PFSK-1 (cell line): Measurements from ENCODE around the gene SYNDIG1.

Experiments
- FOXP2 ChIP-seq: optimal IDR thresholded peaks from 2 replicates; pipeline ENCODE3; 2011; ENCODE audit warnings: borderline replicate concordance, control low read depth, inconsistent platforms; ENCODE audit not compliant: insufficient read depth; ENCODE audit errors: extremely low read length, extremely low read depth
- POLR2AphosphoS5 ChIP-seq: IDR thresholded peaks from 2 replicates; pipeline ENCODE4 v1.6.1; 2012; ENCODE audit warnings: low read depth, mild to moderate bottlenecking, control low read depth, low read length, moderate library complexity
- REST ChIP-seq, 2 experiments: IDR thresholded peaks; 2 replicates each; pipeline versions ENCODE4 v1.6.1 to v1.8.0; 2011 to 2012; ENCODE audit warnings: low read depth in 2 of 2, low read length in 2 of 2, control low read depth in 1 of 2, inconsistent platforms in 1 of 2, mild to moderate bottlenecking in 1 of 2, moderate library complexity in 1 of 2; ENCODE audit not compliant: insufficient read depth in 1 of 2
- SIN3A ChIP-seq: IDR thresholded peaks from 2 replicates; pipeline ENCODE4 v1.6.1; 2012; ENCODE audit warnings: mild to moderate bottlenecking, low read length, moderate library complexity, borderline replicate concordance; ENCODE audit not compliant: insufficient read depth
- TAF1 ChIP-seq: IDR thresholded peaks from 2 replicates; pipeline ENCODE4 v1.6.1; 2012; ENCODE audit warnings: low read length, control low read depth, borderline replicate concordance; ENCODE audit not compliant: insufficient read depth

Gene SYNDIG1

GRCh38 chr20:24696396-24696795, 227.0 kb downstream of the SYNDIG1 start:
- TF ChIP-seq SIN3A (no peak), POLR2AphosphoS5 (no peak), FOXP2 (no peak), TAF1 (no peak), REST (IDR thresholded peaks at IDR 0.05; ENCODE audit: insufficient read depth in 1 of 2, low read depth in 2 of 2, low read length in 2 of 2) (no peak)

DNA sequence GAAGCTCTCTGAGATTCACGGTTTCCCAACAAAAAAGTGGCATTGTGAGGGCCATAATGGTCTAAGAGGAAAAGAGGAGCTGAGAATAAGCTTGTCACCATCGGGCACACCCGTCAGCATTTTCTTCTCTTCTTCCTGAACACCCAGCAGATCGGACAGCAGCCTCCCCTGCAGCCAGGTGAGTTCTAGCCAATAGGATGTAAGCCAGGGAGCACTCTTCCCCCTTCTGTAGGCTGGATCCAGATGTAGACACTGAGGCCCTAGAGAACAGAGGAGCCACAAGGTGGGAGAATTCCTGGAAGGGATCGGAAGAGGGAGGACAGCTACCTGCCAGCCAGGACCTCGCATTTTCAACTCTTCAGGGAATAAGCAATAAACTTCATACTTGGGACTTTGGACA, 228.0 kb downstream of the SYNDIG1 start:
- TF ChIP-seq FOXP2 = no peak
- no peak for TF ChIP-seq SIN3A
- no peak for TF ChIP-seq POLR2AphosphoS5
- TF ChIP-seq TAF1 = no peak
- TF ChIP-seq REST (IDR thresholded peaks at IDR 0.05; ENCODE audit: insufficient read depth in 1 of 2, low read depth in 2 of 2, low read length in 2 of 2) = no peak

- no peak for TF ChIP-seq FOXP2
- TF ChIP-seq REST (IDR thresholded peaks at IDR 0.05; ENCODE audit: insufficient read depth in 1 of 2, low read depth in 2 of 2, low read length in 2 of 2) = no peak
- no peak for TF ChIP-seq POLR2AphosphoS5
These were observed 228.8 kb downstream of the SYNDIG1 start for GRCh38 chr20:24698189-24698588.

GRCh38 chr20:24698706-24699206, 229.3 kb downstream of the SYNDIG1 start:
- TF ChIP-seq SIN3A (no peak), TAF1 (no peak), POLR2AphosphoS5 (no peak), FOXP2 (no peak)

GRCh38 chr20:24699321-24700165, 230.1 kb downstream of the SYNDIG1 start:
- TF ChIP-seq REST (IDR thresholded peaks at IDR 0.05; ENCODE audit: insufficient read depth in 1 of 2, low read depth in 2 of 2, low read length in 2 of 2) (no peak), SIN3A (no peak), FOXP2 (no peak), POLR2AphosphoS5 (no peak), TAF1 (no peak)
